ENCODE results near the gene IL17RA.

IL17RA gene

GRCh38 chr22:17158568-17159503 is 74.0 kb downstream of the IL17RA start, which contains the start of gene HDHD5:
Gene HDHD5, minus strand, starts transcription at chr22:17159277. Its CDS starts 26 bp downstream, at chr22:17159251.
- DNase-seq = peak; percentile 87

GRCh38 chr22:17159504-17159951 is 74.7 kb downstream of the IL17RA start:
- DNase-seq = no peak

GRCh38 chr22:17161991-17162390 is 77.2 kb downstream of the IL17RA start:
- DNase-seq = no peak

- no peak for DNase-seq
Measured at GRCh38 chr22:17162731-17163130, 77.9 kb downstream of the IL17RA start.

- DNase-seq = peak; percentile 24
Measured at GRCh38 chr22:17164392-17165024, 79.7 kb downstream of the IL17RA start.
